HCT116 (cell line): Measurements from ENCODE around the gene ZNF146. TPM values are rescaled to one million over a fixed set of nuclear protein-coding genes. Genes with fewer than 3 reads are reported as not detected.

Source experiments
- ATAC-seq: fragments of 200-7000 bp; cut with Tn5 transposase; 2 replicates; pipeline ENCODE4 v1.9.1; 2020; ENCODE audit warnings: mild to moderate bottlenecking, moderate library complexity
- BruUV-seq: library from RNA; stranded (reverse); fragments of 400-500 nt; replicated peaks from 2 replicates; lab custom pipeline; 2021; lab: Mats Ljungman, UMichigan
- CTCF ChIA-PET: fragments of 300-600 bp; sonication (Branson Sonifier 250); formaldehyde crosslinking; loops from one replicate; lab custom pipeline; 2021; ENCODE audit warnings: antibody characterized with exemption; lab: Charles Lee
- POLR2A ChIA-PET: fragments of 300-600, 350-600 bp; sonication (Branson Sonifier 250); formaldehyde crosslinking; loops from one replicate; lab custom pipeline; 2021; ENCODE audit warnings: antibody characterized with exemption; lab: Charles Lee
- RAD21 ChIA-PET, 2 experiments: fragments of 300-600 bp; sonication (Branson Sonifier 250); formaldehyde crosslinking; loops; one replicate each; lab custom pipeline; 2023; ENCODE audit warnings: low total read pairs in 2 of 2; ENCODE audit not compliant: uncharacterized antibody in 2 of 2, unreplicated experiment in 2 of 2, low non-redundant PET in 1 of 2; lab: Charles Lee
- DNase-seq: peaks from one replicate; pipeline ENCODE4 v3.0.0-alpha.2; 2010; ENCODE audit warnings: low read depth, low spot score
- H2AFZ ChIP-seq: fragments of 200-600 bp; shearing (Covaris generic), sonication (generic); 2 replicates; pipeline ENCODE4 v1.6.1; 2017; ENCODE audit warnings: low read depth, mixed run types, mixed read lengths, antibody characterized with exemption, low read length; ENCODE audit not compliant: poor library complexity, severe bottlenecking
- H3K27ac ChIP-seq: 2 replicates; pipeline ENCODE4 v1.5.1; 2012; ENCODE audit warnings: low read depth, low read length
- H3K27me3 ChIP-seq: fragments of 200-600 bp; sonication (generic); 2 replicates; pipeline ENCODE4 v1.6.1; 2016; ENCODE audit warnings: mixed run types, low read length, mixed read lengths; ENCODE audit not compliant: insufficient read depth
- H3K36me3 ChIP-seq, 2 experiments: fragments of 200-500 bp in 1 of 2; fragments of 200-600 bp in 1 of 2; sonication (Bioruptor generic) in 1 of 2; sonication (generic) in 1 of 2; 2 replicates each; pipeline versions ENCODE4 v1.5.1 to v1.6.1; 2014 to 2016; ENCODE audit warnings: low read length in 2 of 2, inconsistent platforms in 1 of 2, mixed read lengths in 1 of 2, mixed run types in 1 of 2; ENCODE audit not compliant: insufficient read depth in 2 of 2, control insufficient read depth in 1 of 2
- H3K4me1 ChIP-seq, 2 experiments: fragments of 200-600 bp in 1 of 2; sonication (generic) in 1 of 2; 2 replicates each; pipeline versions ENCODE4 v1.5.1 to v1.6.1; 2012 to 2017; ENCODE audit warnings: low read length in 2 of 2, inconsistent platforms in 1 of 2, mild to moderate bottlenecking in 1 of 2, mixed read lengths in 1 of 2, mixed run types in 1 of 2, moderate library complexity in 1 of 2; ENCODE audit not compliant: insufficient read depth in 2 of 2, control insufficient read depth in 1 of 2
- H3K4me2 ChIP-seq: fragments of 200-600 bp; sonication (generic); 2 replicates; pipeline ENCODE4 v1.6.1; 2017; ENCODE audit warnings: mixed run types, low read length, mixed read lengths
- H3K4me3 ChIP-seq, 2 experiments: fragments of 200-600 bp in 1 of 2; sonication (generic) in 1 of 2; replicated peaks in 1 of 2; 2 replicates each; pipeline ENCODE4 v1.5.1; 2011 to 2016; ENCODE audit warnings: low read length in 2 of 2, control low read depth in 1 of 2, low read depth in 1 of 2, mild to moderate bottlenecking in 1 of 2, mixed read lengths in 1 of 2, mixed run types in 1 of 2
- H3K79me2 ChIP-seq: fragments of 200-600 bp; sonication (generic); 2 replicates; pipeline ENCODE4 v1.6.1; 2017; ENCODE audit warnings: mild to moderate bottlenecking, mixed run types, low read length, moderate library complexity, mixed read lengths; ENCODE audit not compliant: insufficient read depth
- H3K9ac ChIP-seq: fragments of 200-600 bp; sonication (generic); 2 replicates; pipeline ENCODE4 v1.6.1; 2016; ENCODE audit warnings: low read length, mixed read lengths
- H3K9me2 ChIP-seq: fragments of 200-600 bp; sonication (generic), shearing (Covaris generic); 2 replicates; pipeline ENCODE4 v1.6.1; 2017; ENCODE audit warnings: mixed run types, mild to moderate bottlenecking, moderate library complexity; ENCODE audit not compliant: insufficient read depth
- H3K9me3 ChIP-seq, 2 experiments: fragments of 200-500 bp in 1 of 2; fragments of 200-600 bp in 1 of 2; sonication (Bioruptor generic) in 1 of 2; sonication (generic) in 1 of 2; 2 replicates each; pipeline ENCODE4 v1.6.1; 2014 to 2017; ENCODE audit warnings: low read length in 2 of 2, mixed read lengths in 2 of 2, inconsistent platforms in 1 of 2, low read depth in 1 of 2, mild to moderate bottlenecking in 1 of 2, mixed run types in 1 of 2, moderate library complexity in 1 of 2; ENCODE audit not compliant: control insufficient read depth in 1 of 2, insufficient read depth in 1 of 2
- H4K20me1 ChIP-seq: fragments of 200-600 bp; sonication (generic), shearing (Covaris generic); 2 replicates; pipeline ENCODE4 v1.6.1; 2017; ENCODE audit warnings: mixed run types, mild to moderate bottlenecking, moderate library complexity; ENCODE audit not compliant: insufficient read depth
- ATF3 ChIP-seq: IDR thresholded peaks from 2 replicates; pipeline ENCODE4 v1.6.1; 2012
- CBX3 ChIP-seq: IDR thresholded peaks from 2 replicates; pipeline ENCODE4 v1.6.1; 2012; ENCODE audit warnings: low read depth
- CTCF ChIP-seq, 3 experiments: fragments of 200-600 bp in 1 of 3; sonication (generic) in 1 of 3; IDR thresholded peaks in 2 of 3; conservative IDR thresholded peaks in 1 of 3; 2 replicates each; pipeline ENCODE4 v1.5.1; 2012 to 2017; ENCODE audit warnings: low read depth in 2 of 3, low read length in 2 of 3, antibody characterized with exemption in 1 of 3, borderline replicate concordance in 1 of 3, control low read depth in 1 of 3, mild to moderate bottlenecking in 1 of 3, mixed read lengths in 1 of 3, mixed run types in 1 of 3, moderate library complexity in 1 of 3; ENCODE audit not compliant: insufficient read depth in 1 of 3
- EGR1 ChIP-seq: IDR thresholded peaks from 2 replicates; pipeline ENCODE4 v1.6.1; 2012; ENCODE audit warnings: low read depth
- ELF1 ChIP-seq: IDR thresholded peaks from 2 replicates; pipeline ENCODE4 v1.6.1; 2012; ENCODE audit warnings: low read depth, borderline replicate concordance
- EZH2phosphoT487 ChIP-seq: fragments of 200-600 bp; IDR thresholded peaks from 2 replicates; pipeline ENCODE4 v1.6.1; 2018; ENCODE audit warnings: antibody characterized with exemption, borderline replicate concordance
- FOSL1 ChIP-seq: IDR thresholded peaks from 2 replicates; pipeline ENCODE4 v1.6.1; 2012; ENCODE audit warnings: low read depth
- MAX ChIP-seq: IDR thresholded peaks from 2 replicates; pipeline ENCODE4 v1.6.1; 2012
- POLR2A ChIP-seq: IDR thresholded peaks from 2 replicates; pipeline ENCODE4 v1.7.0; 2011; ENCODE audit warnings: borderline replicate concordance; ENCODE audit not compliant: insufficient read depth, insufficient read length; ENCODE audit errors: extremely low read depth
- POLR2AphosphoS5 ChIP-seq: IDR thresholded peaks from 2 replicates; pipeline ENCODE4 v1.6.1; 2011; ENCODE audit warnings: mild to moderate bottlenecking, low read depth, low read length, moderate library complexity
- RAD21 ChIP-seq: IDR thresholded peaks from 2 replicates; pipeline ENCODE4 v1.6.1; 2012; ENCODE audit warnings: low read depth, mild to moderate bottlenecking
- REST ChIP-seq: IDR thresholded peaks from 2 replicates; pipeline ENCODE4 v1.6.1; 2012; ENCODE audit warnings: low read depth
- SP1 ChIP-seq: IDR thresholded peaks from 2 replicates; pipeline ENCODE4 v1.6.1; 2012; ENCODE audit warnings: low read depth
- SRF ChIP-seq: IDR thresholded peaks from 2 replicates; pipeline ENCODE4 v1.6.1; 2012; ENCODE audit warnings: low read depth
- TCF7L2 ChIP-seq: IDR thresholded peaks from 2 replicates; pipeline ENCODE4 v1.7.0; 2011; ENCODE audit warnings: borderline replicate concordance, inconsistent platforms; ENCODE audit not compliant: insufficient read depth, insufficient read length; ENCODE audit errors: extremely low read depth
- YY1 ChIP-seq: IDR thresholded peaks from 2 replicates; pipeline ENCODE4 v1.6.1; 2011; ENCODE audit warnings: low read length, low read depth, moderate library complexity, mild to moderate bottlenecking; ENCODE audit not compliant: insufficient replicate concordance; ENCODE audit errors: extremely low read depth
- ZBTB33 ChIP-seq: IDR thresholded peaks from 2 replicates; pipeline ENCODE4 v1.6.1; 2011; ENCODE audit warnings: mild to moderate bottlenecking, low read length, moderate library complexity; ENCODE audit not compliant: insufficient replicate concordance; ENCODE audit errors: extremely low read depth
- ZFX ChIP-seq: fragments of 450-650 bp; IDR thresholded peaks from 2 replicates; pipeline ENCODE4 v1.6.1; 2017
- ZNF274 ChIP-seq: fragments of 200-500 bp; sonication (Bioruptor generic); IDR thresholded peaks from 2 replicates; pipeline ENCODE4 v1.6.1; 2014; ENCODE audit warnings: mild to moderate bottlenecking, low read depth, low read length, inconsistent platforms
- intact Hi-C: fragments of 100-400 bp; cut with micrococcal nuclease; formaldehyde crosslinking; loops from 2 replicates; pipeline ENCODE4 v1.10.0; 2022
- total RNA-seq: library from RNA; stranded (reverse); gene quantifications from one replicate; pipeline ENCODE4 v1.2.1, GENCODE V29; 2021; ENCODE audit not compliant: unreplicated experiment

ZNF146 gene
- total RNA-seq, 1 experiment from 2014 or later = 105 TPM

GRCh38 chr19:36201684-36202083, 13.2 kb upstream of the ZNF146 start:
- Histone ChIP-seq H3K79me2 (no peaks in the 10 kb centered on the region), H3K27me3 (no peaks in the 10 kb centered on the region), H3K9me3 (no peaks in the 10 kb centered on the region), H3K9me2 (no peaks in the 10 kb centered on the region), H4K20me1 (no peaks in the 10 kb centered on the region), H3K4me2 (no peak overlapping the region), H3K9ac (no peak overlapping the region), H3K27ac (no peak overlapping the region), H3K4me3 (no peak overlapping the region), H3K4me1 (peaks cover 0 to under 1% of the 10 kb centered on the region in 2 experiments; a peak in 2 of 4 replicates), H3K36me3 (no peaks in the 10 kb centered on the region), H2AFZ (no peak overlapping the region)
- DNase-seq = no peak
- no TSS peak for BruUV-seq
- RAD21 ChIA-PET = no interaction called here
- no peak for ATAC-seq
- CTCF ChIA-PET = no interaction called here
- no peak for TF ChIP-seq SRF
- no peak for TF ChIP-seq ATF3
- TF ChIP-seq ZFX = no peak
- TF ChIP-seq CTCF (IDR thresholded peaks at IDR 0.05 in 2 of 3, conservative IDR thresholded peaks at IDR 0.05 in 1 of 3; ENCODE audit: borderline replicate concordance in 1 of 3, insufficient read depth in 1 of 3, low read depth in 2 of 3, low read length in 2 of 3) = no peak
- TF ChIP-seq ELF1 = no peak
- TF ChIP-seq EGR1 = no peak
- TF ChIP-seq MAX = no peak
- no peak for TF ChIP-seq ZNF274
- no peak for TF ChIP-seq POLR2AphosphoS5
- TF ChIP-seq RAD21 = no peak
- TF ChIP-seq ZBTB33 = no peak
- no peak for TF ChIP-seq POLR2A
- TF ChIP-seq EZH2phosphoT487 = no peak
- TF ChIP-seq REST = no peak
- TF ChIP-seq SP1 = no peak
- TF ChIP-seq TCF7L2 = no peak
- no peak for TF ChIP-seq FOSL1
- TF ChIP-seq YY1 = no peak
- no peak for TF ChIP-seq CBX3
- POLR2A ChIA-PET = no interaction called here
- intact Hi-C loops = no loop called here
